NCI-H146 treated with DMSO at 0.1 percent for 48 hours (cell line): ENCODE data around the gene GPR17.

Experiments
- DNase-seq: peaks from one replicate; lab custom pipeline; 2025; ENCODE audit not compliant: unreplicated experiment; lab: John Stamatoyannopoulos, UW

Gene GPR17

GRCh38 chr2:127629637-127630036, 16.3 kb upstream of the GPR17 start:
- DNase-seq = no peak

GRCh38 chr2:127630096-127630863, 15.7 kb upstream of the GPR17 start:
- DNase-seq = no peak

GRCh38 chr2:127630864-127631540, 15.0 kb upstream of the GPR17 start:
- no peak for DNase-seq

DNA sequence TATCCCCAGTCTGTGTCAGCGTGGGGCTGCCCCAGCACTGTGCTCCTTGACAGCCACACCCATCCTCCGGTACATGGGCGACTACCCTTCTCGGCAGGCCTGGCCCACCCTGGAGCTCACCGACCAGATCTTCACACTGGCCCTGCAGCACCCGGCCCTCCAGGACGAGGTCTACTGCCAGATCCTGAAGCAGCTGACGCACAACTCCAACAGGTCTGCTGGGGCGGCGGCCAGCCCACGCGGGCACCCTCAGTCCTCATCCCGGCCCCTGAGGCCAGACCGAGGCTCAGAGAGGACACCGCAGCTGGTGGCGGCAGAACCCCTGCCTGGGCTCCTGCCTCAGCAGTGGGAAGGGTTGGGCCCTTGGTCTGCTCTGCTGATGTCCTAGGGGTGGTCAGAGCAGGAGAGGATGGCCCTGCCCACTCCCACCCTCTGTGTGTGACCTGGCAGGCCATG, 14.4 kb upstream of the GPR17 start:
- DNase-seq = no peak

GRCh38 chr2:127631997-127632581, 13.9 kb upstream of the GPR17 start:
- no peak for DNase-seq

DNA sequence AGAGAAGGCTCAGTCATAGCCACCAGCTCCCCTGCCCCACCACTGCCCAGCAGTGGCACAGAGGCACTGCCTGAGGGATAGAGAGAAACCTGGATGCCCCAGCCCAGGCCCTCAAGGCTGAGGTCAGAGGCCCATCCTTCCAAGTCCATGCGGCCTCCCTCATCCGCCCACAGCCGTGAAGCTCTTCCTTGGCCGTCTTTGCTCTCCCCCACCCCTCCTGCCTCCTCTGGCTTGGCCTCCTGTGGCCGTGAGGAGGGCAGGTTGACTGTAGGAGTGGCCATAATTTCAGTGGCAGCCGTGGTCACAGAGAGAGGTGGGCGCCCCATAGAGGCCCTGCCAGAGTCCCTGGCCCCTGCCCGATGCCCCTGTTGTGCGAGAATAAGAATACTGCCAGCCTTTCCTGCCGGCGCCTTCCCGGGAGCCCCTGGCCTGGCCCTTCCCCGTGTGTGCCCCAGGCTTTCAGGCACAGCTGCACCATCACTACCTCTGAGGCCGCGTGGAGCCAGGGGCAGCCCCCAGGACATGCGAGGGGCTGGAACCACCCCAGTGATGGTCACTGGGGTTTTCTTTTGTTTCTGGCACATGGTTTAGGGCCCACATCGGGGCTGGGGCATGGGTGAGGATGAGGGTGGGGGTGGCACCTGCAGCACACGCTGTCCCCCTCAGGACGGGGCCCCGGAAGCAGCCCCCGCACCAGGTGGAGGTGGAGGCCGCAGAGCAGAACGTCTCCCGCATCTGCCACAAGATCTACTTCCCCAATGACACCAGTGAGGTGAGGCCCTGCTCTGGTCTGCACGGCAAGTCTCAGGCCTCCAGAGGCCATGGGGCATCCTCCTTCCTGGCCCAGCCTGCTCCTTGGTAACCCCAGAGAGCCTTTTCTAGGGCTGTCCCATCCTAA, 13.1 kb upstream of the GPR17 start:
- DNase-seq = no peak

DNA sequence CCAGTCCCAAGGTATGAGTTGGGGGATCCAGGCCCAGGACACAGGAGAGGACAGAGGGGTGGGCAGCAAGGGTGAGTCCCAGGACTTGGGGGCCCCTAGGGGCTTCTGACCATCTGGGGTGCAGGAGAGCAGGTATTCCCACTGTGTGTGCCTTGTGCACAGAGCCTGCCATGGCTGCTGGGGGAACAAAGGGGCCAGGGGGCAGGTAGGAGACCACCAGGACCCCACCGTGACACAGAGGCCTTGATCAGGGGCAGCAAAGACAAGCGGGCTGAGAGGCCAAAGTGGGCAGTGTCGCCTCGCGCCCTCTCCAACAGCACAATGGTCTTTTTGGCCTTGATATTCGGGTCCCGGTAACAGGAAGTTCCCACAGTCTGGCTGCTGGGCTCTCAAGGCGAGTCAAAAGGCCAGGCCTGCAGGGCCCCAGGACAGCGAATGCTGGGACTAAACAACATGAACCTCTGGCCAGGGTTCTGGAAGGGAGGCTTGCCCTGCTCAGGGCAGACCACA, 12.3 kb upstream of the GPR17 start:
- no peak for DNase-seq

DNA sequence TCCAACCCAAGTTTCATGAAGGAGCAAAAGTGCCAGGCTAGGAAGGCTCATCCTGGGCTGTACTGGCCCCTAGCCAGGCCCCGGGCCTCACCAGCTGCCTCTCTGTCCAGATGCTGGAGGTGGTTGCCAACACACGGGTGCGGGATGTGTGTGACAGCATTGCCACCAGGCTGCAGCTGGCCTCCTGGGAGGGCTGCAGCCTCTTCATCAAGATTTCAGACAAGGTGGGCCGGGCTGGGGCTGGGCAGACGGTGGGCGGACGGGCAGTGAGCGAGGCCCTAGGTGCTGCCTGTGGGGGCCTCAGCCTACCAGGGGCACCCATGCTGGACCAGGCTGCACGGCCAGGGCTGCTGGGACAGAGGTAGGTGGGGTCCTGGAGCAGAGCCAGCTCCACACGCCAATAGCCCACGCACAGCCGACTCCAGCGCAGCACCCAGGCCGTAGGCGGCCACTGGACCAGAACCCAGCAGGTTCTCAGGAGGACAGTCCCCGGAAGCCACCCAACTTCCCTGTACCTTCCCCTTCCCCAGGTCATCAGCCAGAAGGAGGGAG, 11.8 kb upstream of the GPR17 start:
- DNase-seq = no peak

GRCh38 chr2:127634626-127635379, 11.2 kb upstream of the GPR17 start:
- no peak for DNase-seq

GRCh38 chr2:127635380-127636237, 10.3 kb upstream of the GPR17 start:
- DNase-seq = no peak

- DNase-seq = no peak
Measured at GRCh38 chr2:127636248-127637235, 9.4 kb upstream of the GPR17 start.

DNA sequence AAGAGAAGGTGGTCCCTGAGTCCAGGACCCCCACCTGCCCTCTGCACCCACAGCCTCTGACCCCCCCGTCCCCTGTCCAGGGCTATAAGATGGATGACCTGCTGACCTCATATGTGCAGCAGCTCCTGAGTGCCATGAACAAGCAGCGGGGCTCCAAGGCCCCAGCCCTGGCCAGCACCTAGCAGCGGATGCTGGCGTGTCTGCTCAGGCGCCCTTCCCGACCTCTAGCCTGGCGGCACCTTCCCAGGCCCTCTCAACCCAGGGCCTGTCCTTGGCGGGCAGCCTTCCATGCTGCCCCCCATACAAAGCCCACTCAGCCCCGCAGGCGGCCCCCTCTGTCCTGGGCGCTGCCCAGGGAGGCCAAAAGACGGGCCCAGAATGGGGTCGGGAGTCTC, 8.7 kb upstream of the GPR17 start:
- DNase-seq = no peak

GRCh38 chr2:127637725-127638252, 8.2 kb upstream of the GPR17 start:
- DNase-seq = no peak

GRCh38 chr2:127638361-127639110, 7.4 kb upstream of the GPR17 start:
- DNase-seq = no peak

DNA sequence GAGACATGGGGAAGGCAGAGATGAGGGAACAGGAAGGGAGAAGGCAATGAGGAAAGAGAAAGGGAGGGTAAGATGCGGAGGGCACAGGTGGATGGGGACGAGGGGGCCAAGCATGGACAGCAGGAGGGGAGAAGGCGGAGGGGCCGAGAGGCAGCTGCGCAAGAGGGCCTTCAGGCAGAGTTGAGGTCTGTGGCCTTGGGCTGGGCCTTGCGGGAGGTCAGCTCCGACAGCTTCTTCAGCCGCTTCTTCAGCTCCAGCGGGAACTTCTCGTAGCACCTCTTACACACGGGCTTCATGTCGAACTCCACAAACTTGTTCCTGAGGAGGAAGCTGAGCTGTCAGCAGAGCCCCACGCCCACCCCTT, 6.9 kb upstream of the GPR17 start:
- DNase-seq = no peak

- DNase-seq = no peak
Measured at GRCh38 chr2:127640082-127641072, 5.6 kb upstream of the GPR17 start.
